HG03571 (cell line): ENCODE results near the gene CDC42SE2.
"Not testable (repeated sequence)": the region's sequence is repeated elsewhere in the genome, so short reads cannot be mapped to it uniquely, and the experiment has no call there.

Experiments
- ATAC-seq: cut with Tn5 transposase; IDR thresholded peaks from one replicate; pipeline ENCODE4 v1.9.1; 2021; ENCODE audit not compliant: unreplicated experiment

CDC42SE2 gene

DNA sequence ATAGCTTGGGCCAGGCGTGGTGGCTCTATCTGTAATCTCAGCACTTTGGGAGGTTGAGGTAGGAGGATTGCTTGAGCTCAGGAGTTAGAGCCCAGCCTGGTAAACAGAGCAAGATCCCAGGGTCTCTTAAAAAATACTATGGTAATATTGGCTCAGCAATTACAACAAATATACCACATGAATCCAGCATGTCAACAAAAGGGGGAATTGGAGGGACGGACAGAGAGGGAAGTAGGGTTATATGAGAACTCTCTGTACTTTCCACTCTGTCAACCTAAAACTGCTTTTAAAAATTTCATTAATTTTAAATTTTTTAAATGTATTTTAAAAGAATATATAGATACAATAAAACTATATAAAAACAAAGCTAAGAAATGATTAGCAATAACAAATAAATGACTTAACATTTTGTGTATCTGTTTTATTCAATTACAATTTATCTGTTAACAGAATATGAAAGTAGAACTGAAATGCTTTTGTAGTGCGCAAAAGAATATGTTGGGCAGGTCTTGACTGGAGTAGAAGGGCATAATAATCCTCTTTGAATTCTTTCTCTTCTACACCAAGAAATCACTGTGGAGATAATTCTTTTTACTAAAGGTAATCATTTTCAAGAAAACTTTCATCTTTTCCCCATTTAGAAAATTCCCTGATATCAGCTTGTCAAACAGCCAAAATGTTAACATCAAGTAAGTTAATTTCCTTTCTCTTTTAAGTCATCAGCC is 12.9 kb upstream of the CDC42SE2 start:
- ATAC-seq: no peak

GRCh38 chr5:131252824-131253171 is 11.1 kb upstream of the CDC42SE2 start:
- peak; percentile 89 for ATAC-seq

DNA sequence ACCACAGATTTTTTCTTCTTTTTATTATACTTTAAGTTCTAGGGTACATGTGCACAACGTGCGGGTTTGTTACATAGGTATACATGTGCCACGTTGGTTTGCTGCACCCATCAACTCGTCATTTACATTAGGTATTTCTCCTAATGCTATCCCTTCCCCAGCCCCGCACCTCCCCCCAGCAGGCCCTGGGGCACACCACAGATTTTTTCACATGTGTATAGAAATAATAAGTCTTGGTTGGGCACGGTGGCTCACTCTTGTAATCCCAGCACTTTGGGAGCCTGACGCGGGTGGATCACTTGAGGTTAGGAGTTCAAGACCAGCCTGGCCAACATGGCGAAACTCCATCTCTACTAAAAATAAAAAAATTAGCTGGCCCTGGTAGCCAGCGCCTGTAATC is 9.8 kb upstream of the CDC42SE2 start:
- ATAC-seq: not testable (repeated sequence)

GRCh38 chr5:131254741-131255140 is 9.1 kb upstream of the CDC42SE2 start:
- no peak for ATAC-seq

- ATAC-seq: no peak
These were observed 7.4 kb upstream of the CDC42SE2 start for GRCh38 chr5:131256507-131256823.

- ATAC-seq: no peak
These were observed 5.1 kb upstream of the CDC42SE2 start for GRCh38 chr5:131258733-131259132.

GRCh38 chr5:131259326-131259725 is 4.5 kb upstream of the CDC42SE2 start:
- ATAC-seq: no peak

DNA sequence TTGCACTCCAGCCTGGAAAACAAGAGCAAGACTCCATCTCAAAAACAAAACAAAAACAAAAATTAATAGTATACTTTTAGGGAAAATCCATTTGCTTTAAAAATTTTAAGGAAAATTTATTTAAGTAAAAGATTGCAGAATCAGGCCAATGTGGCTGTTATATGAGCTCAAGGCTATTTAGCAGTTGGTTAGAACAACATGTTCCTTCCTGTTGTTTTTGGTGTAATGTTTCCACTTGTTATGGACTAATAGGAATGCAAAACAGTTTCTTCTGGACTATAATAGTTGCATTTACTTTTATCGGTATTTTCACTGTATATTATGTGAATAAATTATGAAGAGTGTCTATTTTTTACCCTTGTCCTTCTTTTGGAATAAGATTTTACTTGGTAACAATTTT is 3.0 kb upstream of the CDC42SE2 start:
- ATAC-seq: no peak

GRCh38 chr5:131261483-131261882 is 2.4 kb upstream of the CDC42SE2 start:
- ATAC-seq: no peak

DNA sequence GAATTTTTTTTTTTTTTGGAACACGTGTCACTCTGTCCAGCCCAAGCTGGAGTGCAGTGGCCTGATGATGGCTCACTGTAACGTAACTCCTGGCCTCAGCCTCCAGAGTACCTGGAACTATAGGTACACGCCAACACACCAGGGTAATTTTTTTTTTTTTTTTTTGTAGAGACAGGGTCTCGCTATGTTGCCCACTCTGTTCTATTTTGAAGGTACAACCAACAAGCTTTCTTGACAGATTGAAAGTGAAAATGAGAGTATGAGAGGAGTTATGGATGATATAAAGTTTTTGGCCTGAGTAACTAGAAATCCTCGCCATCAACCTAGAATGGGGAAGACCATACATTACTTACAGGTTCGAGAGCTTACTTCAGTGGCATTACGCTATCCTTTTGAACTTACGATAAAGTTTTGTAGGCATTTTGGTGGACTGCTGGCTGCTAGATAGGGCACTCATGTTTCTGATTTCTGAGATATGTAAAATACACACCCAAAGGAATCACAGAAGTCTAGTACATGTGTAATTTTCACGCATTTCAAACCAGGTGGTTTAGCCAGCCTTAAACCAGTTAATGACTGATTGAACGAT is 806 bp upstream of the CDC42SE2 start:
- peak; percentile 12 for ATAC-seq

DNA sequence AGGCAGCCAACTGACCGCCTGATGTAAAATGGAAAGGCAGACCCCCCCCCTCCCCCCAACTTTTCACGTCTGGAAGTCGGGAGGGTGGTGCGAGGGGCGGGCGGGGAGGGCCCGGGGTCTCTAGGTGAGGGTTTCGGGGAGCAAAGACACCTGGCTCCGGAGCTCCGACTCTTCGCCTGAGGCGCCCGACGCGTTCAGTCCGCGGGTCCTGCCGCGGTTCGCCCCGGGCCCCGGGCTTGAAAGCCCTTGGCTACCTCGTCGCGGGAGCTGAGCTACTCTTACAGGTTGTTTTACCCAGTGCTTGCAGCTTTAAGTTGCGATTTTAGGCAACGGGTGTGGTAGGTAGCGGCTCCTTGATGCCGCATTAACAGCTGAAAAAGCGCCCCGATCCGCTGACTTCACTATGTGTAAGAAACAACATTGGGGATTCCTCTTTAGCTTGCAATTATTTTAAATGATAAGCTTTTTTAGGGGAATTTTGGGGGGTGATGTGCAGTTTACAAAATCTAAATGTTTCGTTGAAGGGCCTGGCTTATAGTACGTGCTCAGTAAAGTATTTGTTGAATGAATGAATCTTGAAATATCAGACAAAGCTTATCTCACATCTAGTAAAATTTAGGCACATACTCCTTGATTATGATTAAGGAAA is 722 bp downstream of the CDC42SE2 start:
- no peak for ATAC-seq

DNA sequence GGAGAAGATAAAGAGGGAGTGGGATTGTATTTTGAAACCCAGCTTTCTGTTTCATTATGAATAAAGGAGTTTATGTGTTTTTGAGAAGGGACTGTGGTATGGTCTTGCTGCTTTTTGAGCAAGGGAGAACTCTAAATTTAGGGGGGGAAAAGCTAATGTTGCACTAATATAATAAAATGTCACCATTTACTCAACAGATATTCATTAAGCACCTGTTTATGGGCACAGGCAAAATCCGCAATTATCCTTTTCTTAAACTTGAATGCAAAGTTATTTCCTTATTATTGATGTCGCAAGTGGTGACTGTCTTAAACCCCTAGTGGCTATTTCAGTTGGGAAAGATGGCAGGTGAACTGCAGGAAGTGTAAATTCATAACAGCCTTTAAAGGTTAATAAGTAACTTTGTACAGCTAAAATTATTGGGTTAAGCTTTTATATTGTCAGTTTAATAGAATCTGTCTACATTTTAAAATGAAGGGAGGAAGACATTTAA is 1.5 kb downstream of the CDC42SE2 start:
- ATAC-seq: peak; percentile 39

GRCh38 chr5:131266370-131267060 is 2.7 kb downstream of the CDC42SE2 start:
- no peak for ATAC-seq

- no peak for ATAC-seq
These were observed 5.0 kb downstream of the CDC42SE2 start for GRCh38 chr5:131268758-131269370.

- ATAC-seq: no peak
These were observed 7.0 kb downstream of the CDC42SE2 start for GRCh38 chr5:131270809-131271208.

DNA sequence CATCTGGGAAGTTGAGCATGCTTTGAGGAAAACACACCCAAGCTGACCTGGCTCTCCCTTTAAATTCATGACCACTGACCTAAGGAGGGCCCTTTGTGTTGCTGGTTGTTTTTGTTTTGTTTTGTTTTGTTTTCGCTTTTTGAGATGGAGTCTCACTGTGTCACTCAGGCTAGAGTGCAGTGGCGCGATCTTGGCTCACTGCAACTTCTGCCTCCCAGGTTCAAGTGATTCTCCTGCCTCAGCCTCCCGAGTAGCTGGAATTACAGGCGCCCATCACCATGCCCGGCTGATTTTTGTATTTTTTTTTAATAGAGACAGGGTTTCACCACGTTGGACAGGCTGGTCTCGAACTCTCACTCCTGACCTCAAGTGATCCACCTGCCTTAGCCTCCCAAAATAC is 8.0 kb downstream of the CDC42SE2 start:
- not testable (repeated sequence) for ATAC-seq

GRCh38 chr5:131272307-131272706 is 8.5 kb downstream of the CDC42SE2 start:
- ATAC-seq: no peak

- no peak for ATAC-seq
These were observed 8.9 kb downstream of the CDC42SE2 start for GRCh38 chr5:131272724-131273123.

DNA sequence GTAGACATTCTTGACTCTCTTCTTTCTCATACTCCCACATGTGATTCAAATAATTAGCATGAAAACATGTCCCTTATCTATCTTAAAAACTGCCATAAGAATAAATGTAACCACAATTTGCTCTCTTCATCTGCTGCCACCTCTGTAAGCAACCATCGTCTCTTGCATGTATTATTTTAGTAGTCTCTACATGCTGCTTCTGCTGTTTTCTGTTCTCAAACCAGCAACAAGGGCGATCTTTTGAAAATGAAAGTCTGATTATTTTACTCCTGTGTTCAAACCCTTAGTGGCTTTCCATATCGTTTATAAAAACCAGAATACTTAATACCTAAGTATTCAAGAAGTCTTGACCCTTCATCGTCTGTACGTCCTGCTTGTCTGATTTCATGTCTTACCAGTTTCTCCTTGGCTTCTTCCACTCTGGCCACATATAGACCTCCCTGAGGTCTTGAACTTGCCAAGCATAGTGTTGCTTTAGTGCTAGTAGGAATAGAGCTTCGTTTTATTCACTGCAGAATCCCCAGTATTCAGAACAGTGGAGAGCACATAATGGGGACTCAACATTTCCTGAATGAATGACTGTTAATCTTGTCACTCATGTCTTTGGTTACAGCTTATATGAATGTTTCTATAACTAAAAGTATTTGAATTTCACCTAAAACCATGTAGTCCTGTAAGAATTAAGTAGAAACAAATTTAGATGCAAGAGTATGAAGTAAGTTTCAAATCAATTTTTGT is 10.6 kb downstream of the CDC42SE2 start:
- ATAC-seq: no peak

DNA sequence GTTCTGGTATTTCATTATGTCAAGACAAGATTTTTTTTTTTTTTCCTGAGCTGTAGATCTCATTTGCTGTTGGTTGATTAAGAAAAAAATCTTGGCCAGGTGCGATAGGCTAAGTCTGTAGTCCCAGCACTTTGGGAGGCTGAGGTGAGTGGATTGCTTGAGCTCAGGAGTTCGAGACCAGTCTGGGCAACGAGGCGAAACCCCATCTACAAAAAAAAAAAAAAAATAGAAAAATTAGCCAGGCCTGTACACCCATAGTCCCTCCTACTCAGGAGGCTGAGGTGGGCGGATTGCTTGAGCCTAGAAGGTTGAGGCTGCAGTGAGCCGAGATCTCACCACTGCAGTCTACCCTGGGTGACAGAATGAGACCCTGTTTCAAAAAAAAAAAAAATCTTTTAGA is 12.2 kb downstream of the CDC42SE2 start:
- ATAC-seq: no peak

DNA sequence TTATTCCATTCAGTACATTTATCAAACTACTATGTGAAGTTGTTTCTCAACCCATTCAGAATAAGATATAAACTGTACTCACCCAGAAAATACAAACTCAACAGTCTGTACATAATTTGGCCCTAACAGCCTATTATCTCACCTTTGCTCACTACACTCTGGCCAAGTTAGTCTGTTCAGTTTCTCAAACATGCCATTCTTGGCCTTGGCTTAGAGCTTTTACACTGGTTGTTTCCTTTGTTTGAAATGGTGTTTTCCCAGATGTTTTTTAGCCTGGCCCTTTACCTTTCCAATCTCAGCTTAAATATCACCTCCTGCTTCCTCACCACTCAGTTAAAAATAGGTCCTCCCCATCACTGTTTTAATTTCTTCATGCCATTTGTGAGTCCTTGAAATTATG is 13.6 kb downstream of the CDC42SE2 start:
- ATAC-seq: no peak
